PC-3 (cell line): ENCODE results near the gene ESCO1. TPM values are rescaled to one million over a fixed set of nuclear protein-coding genes. Genes with fewer than 3 reads are reported as not detected.
A peak's percentile ranks its signal among the peaks of the same experiment; 100 is the strongest.
"Not testable (repeated sequence)": the region's sequence is repeated elsewhere in the genome, so short reads cannot be mapped to it uniquely, and the experiment has no call there.

Experiments used
- ATAC-seq: fragments of 200-7000 bp; cut with Tn5 transposase; 2 replicates; pipeline ENCODE4 v1.9.1; 2020; ENCODE audit warnings: mild to moderate bottlenecking, moderate library complexity
- BruUV-seq: library from RNA; stranded (reverse); fragments of 400-500 nt; replicated peaks from 2 replicates; lab custom pipeline; 2021; lab: Mats Ljungman, UMichigan
- CTCF ChIA-PET: fragments of 300-600 bp; sonication (Branson Sonifier 250); formaldehyde crosslinking; loops from one replicate; lab custom pipeline; 2022; ENCODE audit warnings: antibody characterized with exemption; lab: Charles Lee
- POLR2A ChIA-PET: fragments of 300-600 bp; sonication (Branson Sonifier 250); formaldehyde crosslinking; loops from one replicate; lab custom pipeline; 2022; ENCODE audit warnings: antibody characterized with exemption; ENCODE audit not compliant: unreplicated experiment; lab: Charles Lee
- DNase-seq: peaks from one replicate; pipeline ENCODE4 v3.0.0-alpha.2; 2015
- H2AFZ ChIP-seq: fragments of 300-600 bp; sonication (generic); 2 replicates; pipeline ENCODE4 v1.6.0; 2016; ENCODE audit warnings: antibody characterized with exemption, low read length
- H3F3A ChIP-seq: fragments of 300-600 bp; sonication (generic); one replicate; pipeline ENCODE4 v1.6.0; 2017; ENCODE audit warnings: antibody characterized with exemption, low read length, control low read depth, mild to moderate bottlenecking; ENCODE audit not compliant: unreplicated experiment
- H3K27ac ChIP-seq: fragments of 300-600 bp; sonication (generic); 2 replicates; pipeline ENCODE4 v1.5.1; 2016; ENCODE audit warnings: mild to moderate bottlenecking, low read length
- H3K27me3 ChIP-seq: fragments of 300-600 bp; sonication (generic); 2 replicates; pipeline ENCODE4 v1.6.1; 2016; ENCODE audit warnings: low read length, mixed read lengths
- H3K36me3 ChIP-seq: fragments of 300-600 bp; sonication (generic); 2 replicates; pipeline ENCODE4 v1.6.1; 2016; ENCODE audit warnings: low read depth, mixed run types, low read length, mixed read lengths
- H3K4me1 ChIP-seq: fragments of 300-600 bp; sonication (generic); 2 replicates; pipeline ENCODE4 v1.5.1; 2016; ENCODE audit warnings: low read length; ENCODE audit not compliant: insufficient read depth
- H3K4me2 ChIP-seq: fragments of 300-600 bp; sonication (generic); 2 replicates; pipeline ENCODE4 v1.6.0; 2016; ENCODE audit warnings: low read length
- H3K4me3 ChIP-seq: fragments of 300-600 bp; sonication (generic); 2 replicates; pipeline ENCODE4 v1.5.1; 2016; ENCODE audit warnings: mild to moderate bottlenecking, low read length, mixed read lengths
- H3K79me2 ChIP-seq: fragments of 300-600 bp; sonication (generic); 2 replicates; pipeline ENCODE4 v1.6.1; 2017; ENCODE audit warnings: low read length, mixed read lengths
- H3K9ac ChIP-seq: fragments of 300-600 bp; sonication (generic); 2 replicates; pipeline ENCODE4 v1.6.0; 2016; ENCODE audit warnings: mild to moderate bottlenecking, low read length
- H3K9me2 ChIP-seq: fragments of 300-600 bp; sonication (generic); replicated peaks from 2 replicates; pipeline ENCODE4 v1.6.1; 2016; ENCODE audit warnings: mixed run types, low read length, mixed read lengths
- H3K9me3 ChIP-seq: fragments of 300-600 bp; sonication (generic); 2 replicates; pipeline ENCODE4 v1.6.1; 2016; ENCODE audit warnings: low read length, mixed read lengths
- H4K20me1 ChIP-seq: fragments of 300-600 bp; sonication (generic); 2 replicates; pipeline ENCODE4 v1.6.1; 2016; ENCODE audit warnings: low read length, mixed read lengths
- CTCF ChIP-seq: fragments of 300-600 bp; sonication (generic); conservative IDR thresholded peaks from 2 replicates; pipeline ENCODE4 v1.5.1; 2017; ENCODE audit warnings: antibody characterized with exemption, low read depth, mild to moderate bottlenecking, low read length
- EZH2 ChIP-seq: fragments of 300-600 bp; sonication (generic); IDR thresholded peaks from one replicate; pipeline ENCODE4 v1.6.1; 2017; ENCODE audit warnings: antibody characterized with exemption, mild to moderate bottlenecking, low read length; ENCODE audit not compliant: unreplicated experiment
- EZH2phosphoT487 ChIP-seq: fragments of 300-600 bp; sonication (generic); IDR thresholded peaks from 2 replicates; pipeline ENCODE4 v1.6.1; 2018; ENCODE audit warnings: mild to moderate bottlenecking, antibody characterized with exemption, low read length, borderline replicate concordance
- intact Hi-C: fragments of 100-400 bp; cut with micrococcal nuclease; formaldehyde crosslinking; loops from 2 replicates; pipeline ENCODE4 v1.9.0; 2023
- total RNA-seq: library from RNA; depleted of rRNA; stranded (reverse); fragments of >200 nt; gene quantifications from 2 replicates; pipeline ENCODE4 v1.2.3, GENCODE V29; 2014

The ESCO1 gene
- total RNA-seq, 1 experiment from 2014 or later = 17.0 TPM

- H3K4me2 ChIP-seq = peak overlapping the region; percentile 98
- no peak overlapping the region for H2AFZ ChIP-seq
- no peaks in the 10 kb centered on the region for H3K9me3 ChIP-seq
- no peak overlapping the region for H3K27ac ChIP-seq
- no peaks in the 10 kb centered on the region for H3K27me3 ChIP-seq
- H3K9me2 ChIP-seq = no peaks in the 10 kb centered on the region
- H3K9ac ChIP-seq = no peak overlapping the region
- intact Hi-C loops = loop anchor here (10.0 kb wide), 1 partner anchor 403 kb away; no protein-coding TSS in a partner anchor
- BruUV-seq = no TSS peak
- H3K4me1 ChIP-seq = peaks cover 14% of the 10 kb centered on the region
- peaks cover 65% of the 10 kb centered on the region for H3K79me2 ChIP-seq
- H3F3A ChIP-seq = no peaks in the 10 kb centered on the region
- TF ChIP-seq EZH2 = no peak
- TF ChIP-seq CTCF = no peak
- TF ChIP-seq EZH2phosphoT487 = no peak
- ATAC-seq (no peak), DNase-seq (no peak)
- POLR2A ChIA-PET = interaction anchor here (0.5 to 0.6 kb wide), 3 partner anchors 12 to 48 kb away, joined by 3 to 4 read pairs (median 3); no protein-coding TSS in a partner anchor
- no peaks in the 10 kb centered on the region for H3K36me3 ChIP-seq
- peak overlapping the region; percentile 99; the same call in 1 of the 2 replicates for H3K4me3 ChIP-seq
- CTCF ChIA-PET = no interaction called here
- H4K20me1 ChIP-seq = no peaks in the 10 kb centered on the region; the same call in 1 of the 2 replicates
Observed at GRCh38 chr18:21597620-21598019, 2.9 kb downstream of the ESCO1 start.

DNA sequence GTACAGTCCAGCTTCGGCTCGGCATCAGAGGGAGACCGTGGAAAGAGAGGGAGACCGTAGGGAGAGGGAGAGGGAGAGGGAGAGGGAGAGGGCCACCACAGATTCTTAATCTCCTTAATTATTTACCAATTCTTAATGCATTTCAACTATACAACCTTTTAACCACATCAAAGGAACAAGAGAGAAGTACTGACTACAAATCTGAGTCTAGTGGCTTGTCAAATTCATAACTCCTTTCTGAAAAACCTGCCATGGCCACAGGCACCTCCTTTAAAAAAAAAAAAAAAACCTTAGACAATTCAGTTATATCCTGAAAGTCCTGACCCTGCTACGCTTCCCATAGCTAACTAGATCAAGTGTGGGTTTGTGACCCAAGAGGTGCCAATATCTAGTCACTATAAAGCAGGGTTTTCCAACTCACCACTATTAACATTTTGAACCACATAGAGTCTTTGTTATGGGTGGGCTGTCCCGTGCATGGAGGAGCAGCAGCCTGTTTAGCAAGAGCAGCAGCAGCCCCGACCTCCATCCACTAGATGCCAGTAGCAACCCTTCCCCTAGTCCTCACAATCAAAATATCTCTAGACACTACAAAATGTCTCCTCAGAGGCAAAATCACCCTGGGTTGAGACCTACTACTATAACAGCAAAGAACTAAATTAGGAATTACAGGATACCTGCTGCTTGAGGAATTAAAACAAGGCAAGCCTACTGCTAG lies 6.8 kb downstream of the ESCO1 start:
- ChIA-PET CTCF (no interaction called here), POLR2A (no interaction called here)
- Histone ChIP-seq H3F3A (no peaks in the 10 kb centered on the region), H3K4me1 (peaks cover 12% of the 10 kb centered on the region), H3K27ac (no peak overlapping the region), H3K9me3 (no peaks in the 10 kb centered on the region), H3K36me3 (no peaks in the 10 kb centered on the region), H2AFZ (no peak overlapping the region), H3K4me3 (no peak overlapping the region), H3K27me3 (no peaks in the 10 kb centered on the region), H3K79me2 (peaks cover 76% of the 10 kb centered on the region), H3K4me2 (no peak overlapping the region), H4K20me1 (no peaks in the 10 kb centered on the region), H3K9me2 (no peaks in the 10 kb centered on the region), H3K9ac (no peak overlapping the region)
- BruUV-seq = no TSS peak
- ATAC-seq = no peak
- intact Hi-C loops = loop anchor here (10.0 kb wide), 1 partner anchor 399 kb away; no protein-coding TSS in a partner anchor
- no peak for TF ChIP-seq EZH2phosphoT487
- TF ChIP-seq EZH2 = no peak
- peak; percentile 43; the same call in 1 of the 2 replicates for TF ChIP-seq CTCF
- no peak for DNase-seq

- POLR2A ChIA-PET, BruUV-seq, H3K4me3 ChIP-seq: not testable (repeated sequence)
Observed at GRCh38 chr18:21592361-21592760, 8.1 kb downstream of the ESCO1 start.

More at GRCh38 chr18:21592361-21592760, 8.1 kb downstream of the ESCO1 start:
- H4K20me1 ChIP-seq, H3F3A ChIP-seq, H3K9ac ChIP-seq, H3K36me3 ChIP-seq, H3K4me2 ChIP-seq, H3K27ac ChIP-seq, CTCF ChIA-PET, H3K27me3 ChIP-seq, ATAC-seq, H3K9me3 ChIP-seq, DNase-seq, H3K4me1 ChIP-seq, H3K9me2 ChIP-seq, H2AFZ ChIP-seq: not testable (repeated sequence)
- intact Hi-C loops = loop anchor here (10.0 kb wide), 1 partner anchor 398 kb away; no protein-coding TSS in a partner anchor
- peaks cover 76% of the 10 kb centered on the region for H3K79me2 ChIP-seq
